GM19099 (cell line): Measurements from ENCODE around the gene TSHZ2.

Source experiments
- POLR2A ChIP-seq: IDR thresholded peaks from 3 replicates; pipeline ENCODE4 v1.6.1; 2011; ENCODE audit warnings: low read depth; ENCODE audit not compliant: insufficient read length; ENCODE audit errors: extremely low read depth

TSHZ2 gene

DNA sequence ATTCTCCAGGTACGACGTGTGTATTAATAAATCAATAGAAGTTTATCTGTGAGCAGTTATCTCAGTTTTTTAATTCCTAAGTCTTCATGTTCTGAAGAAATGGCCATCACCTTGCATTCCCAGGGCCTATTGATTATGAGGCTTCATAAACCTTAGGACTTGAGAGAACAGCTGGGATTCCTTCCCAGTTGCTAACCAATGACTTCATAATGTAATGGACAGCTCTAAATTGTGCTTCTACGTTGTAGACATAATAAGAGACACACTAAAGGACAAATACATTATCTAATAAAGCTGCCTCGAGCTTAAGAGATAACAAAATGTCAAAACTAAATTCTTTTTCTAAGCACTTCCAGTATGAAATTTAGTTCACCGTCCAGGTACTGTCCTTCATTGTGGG lies 30.6 kb downstream of the TSHZ2 start:
- no peak for TF ChIP-seq POLR2A

DNA sequence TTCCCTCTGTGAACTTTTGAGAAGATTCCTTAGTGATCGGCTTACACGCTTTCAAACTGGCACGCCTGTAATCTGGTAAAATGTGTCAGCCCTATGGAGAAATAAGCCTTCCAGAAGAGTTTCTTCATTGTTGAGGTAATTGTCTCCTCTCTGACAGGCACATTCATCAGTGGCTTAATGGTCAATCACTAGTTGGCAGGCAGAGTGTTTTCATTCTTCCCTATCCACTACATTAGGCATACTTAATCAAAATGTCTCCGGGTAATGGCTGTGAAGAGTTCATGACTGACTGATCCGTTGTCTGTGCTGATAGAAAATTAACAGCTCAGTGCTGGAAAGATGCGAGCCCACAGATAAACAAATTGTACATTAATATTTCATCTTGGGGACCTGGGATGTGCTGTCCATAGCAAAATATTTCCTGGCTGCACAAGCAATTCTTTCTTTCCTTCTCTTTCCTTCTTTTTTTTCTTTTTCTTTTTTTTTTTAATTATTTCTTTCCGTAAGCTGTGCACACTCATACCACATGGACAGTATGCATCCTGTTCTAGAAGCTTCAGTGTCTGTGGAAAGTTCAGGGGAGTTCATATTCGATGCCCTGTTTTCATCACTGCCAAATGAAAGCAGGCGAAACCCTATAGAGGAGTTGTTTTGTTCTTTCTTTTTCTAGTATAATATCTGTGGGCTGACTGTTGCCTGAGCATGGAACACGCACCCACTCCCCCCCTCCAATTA lies 31.4 kb downstream of the TSHZ2 start:
- TF ChIP-seq POLR2A, result no peak

DNA sequence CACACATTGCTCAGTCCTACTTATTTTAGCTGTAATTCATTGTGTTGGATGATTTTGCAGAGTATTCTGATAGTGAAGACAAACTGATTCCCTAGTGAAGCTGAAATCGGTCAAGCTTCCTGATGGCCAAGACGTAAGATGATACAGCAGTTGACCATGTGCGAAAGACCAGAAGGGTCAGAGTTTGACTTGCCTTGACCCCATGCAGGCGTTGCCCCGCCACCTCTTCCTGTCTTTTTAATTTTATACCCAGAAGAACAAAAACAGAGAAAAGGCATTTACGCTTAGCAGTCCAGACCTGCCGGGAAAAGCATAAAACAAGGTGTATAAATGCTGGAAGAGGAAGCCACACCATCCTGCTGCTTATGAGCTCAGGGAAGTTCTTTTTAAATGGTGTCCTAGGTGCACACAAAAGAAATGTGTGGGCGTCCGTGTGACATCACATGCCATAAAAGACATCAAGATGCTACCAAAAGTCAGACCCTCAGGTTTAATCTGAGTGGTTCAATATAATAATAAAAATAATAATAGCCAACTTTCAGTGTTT lies 32.2 kb downstream of the TSHZ2 start:
- no peak for TF ChIP-seq POLR2A

DNA sequence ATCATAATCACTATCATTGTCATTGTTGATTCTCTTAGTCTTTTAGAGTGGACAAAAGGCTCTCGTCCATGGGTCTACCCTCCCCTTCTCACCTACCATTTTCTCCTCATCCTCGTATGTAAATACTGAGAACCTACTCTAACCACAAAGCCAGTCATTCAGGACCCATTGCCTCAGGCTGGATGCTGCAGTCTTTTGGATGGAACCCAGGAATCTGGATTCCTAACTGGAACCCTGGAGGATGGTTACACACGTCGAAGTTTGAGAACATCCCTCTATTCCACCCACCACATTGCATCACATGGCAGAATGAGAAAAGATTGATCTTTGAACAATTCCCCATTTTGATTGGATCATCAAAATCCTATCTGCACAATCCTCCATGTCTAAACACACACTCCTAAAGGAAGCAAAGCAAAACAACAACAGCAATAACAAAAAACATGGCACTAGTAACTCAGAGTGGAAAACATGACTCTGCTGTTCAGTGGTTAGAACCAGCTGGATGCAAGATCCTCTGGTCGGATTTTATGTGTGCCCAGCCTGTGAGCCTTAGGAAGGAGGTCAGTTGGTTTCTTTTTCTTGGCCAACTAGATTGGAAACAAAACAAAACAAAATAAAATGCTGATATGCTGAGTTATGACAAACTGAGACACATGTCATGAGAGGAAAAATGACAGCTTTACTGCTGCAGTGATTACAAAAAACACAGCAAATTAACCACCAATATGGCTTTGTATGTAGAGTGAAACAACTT lies 38.0 kb downstream of the TSHZ2 start:
- no peak for TF ChIP-seq POLR2A

DNA sequence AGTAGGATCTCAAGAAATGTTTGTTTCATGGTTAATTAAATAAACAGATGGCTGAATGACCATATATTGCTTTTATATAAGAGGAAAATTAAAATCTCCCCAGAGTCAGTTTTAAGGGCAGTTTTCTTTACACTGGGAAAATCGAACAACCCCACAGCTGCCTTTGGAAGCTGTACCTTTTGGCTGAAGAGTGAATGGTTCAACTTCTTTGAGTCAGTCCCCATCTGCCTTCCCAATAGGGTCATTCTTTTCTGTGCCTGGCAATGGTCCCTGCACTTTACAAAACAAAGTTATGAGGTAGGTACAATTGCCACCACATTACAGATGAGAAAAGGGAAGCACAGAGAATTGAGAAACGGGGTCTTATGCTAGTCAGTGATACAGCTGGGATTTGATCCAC lies 39.5 kb downstream of the TSHZ2 start:
- TF ChIP-seq POLR2A, result no peak

DNA sequence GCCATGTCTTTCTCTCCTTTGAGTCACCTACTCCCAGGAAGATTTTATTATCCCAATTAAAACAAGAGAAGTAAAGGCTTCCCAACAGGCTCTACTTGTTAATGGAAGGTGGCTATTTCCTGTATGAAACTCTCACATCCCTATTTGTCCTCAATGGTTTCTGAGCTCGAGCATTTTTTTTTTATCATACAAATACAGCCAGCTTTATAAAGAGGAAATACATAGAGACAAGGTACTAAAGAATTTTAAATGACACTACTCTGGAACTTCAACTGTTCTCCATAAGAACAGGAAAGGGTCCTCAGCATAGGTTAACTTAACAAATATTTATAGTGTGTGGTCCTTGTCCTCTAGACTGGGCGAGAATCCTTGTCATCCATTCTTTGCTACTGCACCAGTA lies 41.0 kb downstream of the TSHZ2 start:
- no peak for TF ChIP-seq POLR2A

DNA sequence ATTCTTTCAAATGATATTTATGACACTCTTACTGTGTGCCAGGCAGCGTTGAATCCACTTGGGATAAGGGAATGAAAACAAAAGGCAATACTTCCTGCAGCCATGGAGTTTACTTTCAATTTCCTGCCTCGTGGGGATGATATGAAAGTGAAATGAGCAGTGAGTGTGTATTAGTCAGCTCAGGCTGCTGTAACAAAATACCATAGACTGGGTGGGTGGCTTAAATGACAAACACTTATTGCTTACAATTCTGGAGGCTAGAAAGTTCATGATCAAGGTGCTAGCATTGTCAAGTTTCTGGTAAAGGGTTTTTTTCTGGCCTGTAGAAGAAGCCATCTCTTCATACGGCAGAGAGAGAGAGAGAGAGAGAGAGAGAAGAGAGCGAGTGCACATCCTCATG lies 41.7 kb downstream of the TSHZ2 start:
- TF ChIP-seq POLR2A, result no peak

DNA sequence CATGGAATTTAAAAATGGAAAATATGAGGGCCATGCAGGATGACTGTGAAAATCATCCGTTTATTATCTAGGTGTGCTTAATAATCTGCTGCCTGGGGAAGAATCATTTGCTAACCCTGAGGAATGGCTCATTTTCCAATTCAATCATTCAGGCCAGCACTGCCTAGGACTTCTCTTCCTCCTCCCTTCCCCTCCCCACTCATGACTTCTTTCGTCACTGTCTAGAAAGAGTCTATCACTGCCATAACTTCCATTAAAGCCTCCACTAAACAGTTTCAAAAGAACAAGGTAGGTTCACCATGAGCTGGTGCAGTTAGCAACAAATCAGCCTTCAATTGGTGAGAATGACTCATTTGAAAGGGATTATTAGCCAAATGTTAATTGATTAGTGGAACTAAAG lies 43.9 kb downstream of the TSHZ2 start:
- no peak for TF ChIP-seq POLR2A

DNA sequence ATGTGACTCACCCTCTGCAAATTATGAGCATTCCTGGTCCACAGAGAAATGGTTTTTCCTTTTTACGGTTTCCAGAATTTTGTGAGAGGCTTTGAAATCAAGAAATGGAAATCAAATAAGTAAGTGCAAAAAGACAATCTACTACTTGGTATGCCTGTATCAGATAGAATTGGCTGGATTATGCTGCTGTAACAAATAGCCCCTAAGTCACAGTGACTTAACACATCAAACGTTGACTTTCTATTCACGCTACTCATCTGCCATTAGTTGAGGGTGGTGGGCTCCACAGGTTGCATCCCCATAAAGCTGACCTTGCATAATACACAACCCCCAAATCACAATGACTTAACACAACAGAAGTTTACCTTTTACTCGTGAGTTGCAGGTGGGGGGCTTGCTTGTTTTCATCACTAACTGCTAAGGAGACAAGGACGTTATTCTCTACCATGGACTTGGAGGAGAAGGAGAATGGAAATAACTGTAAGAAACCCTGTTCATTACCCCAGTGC lies 44.4 kb downstream of the TSHZ2 start:
- TF ChIP-seq POLR2A, result no peak

DNA sequence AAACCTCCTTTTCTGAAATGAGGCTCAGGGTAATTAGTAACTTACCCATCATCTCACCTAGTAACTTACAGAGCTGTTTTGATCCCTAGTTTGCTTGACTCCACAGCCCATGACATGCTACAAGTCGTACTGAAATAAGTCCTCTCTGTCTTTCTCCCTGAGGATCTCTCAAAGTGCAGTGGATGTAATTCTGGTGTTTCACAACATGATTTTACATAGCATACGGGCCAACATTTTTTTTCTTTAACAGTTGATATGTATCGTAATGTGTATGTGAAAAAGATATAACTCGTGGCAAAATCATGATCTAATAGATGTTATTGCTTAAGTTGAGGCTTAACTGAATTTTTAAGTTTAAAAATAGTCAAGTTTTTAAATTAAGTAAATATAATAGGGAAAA lies 45.0 kb downstream of the TSHZ2 start:
- no peak for TF ChIP-seq POLR2A

DNA sequence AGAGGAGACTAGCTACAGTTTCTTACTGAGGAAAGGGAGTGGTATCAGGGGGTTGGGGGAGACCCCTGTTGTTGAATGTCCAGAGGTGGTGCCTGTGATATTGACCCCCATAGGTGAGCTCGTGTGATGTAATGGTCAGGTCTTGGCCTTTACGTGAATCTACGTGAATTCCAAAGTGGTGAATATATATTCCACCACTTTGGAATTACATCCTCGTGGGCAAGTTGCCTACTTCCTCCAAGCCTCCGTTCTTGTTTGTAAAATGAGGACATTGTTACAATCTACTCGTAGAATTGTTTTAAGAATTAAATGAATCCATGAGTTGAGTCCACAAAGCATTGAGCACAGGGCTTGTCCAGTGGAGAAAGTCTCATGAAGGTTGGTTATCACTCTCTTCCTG lies 47.3 kb downstream of the TSHZ2 start:
- TF ChIP-seq POLR2A, result no peak

DNA sequence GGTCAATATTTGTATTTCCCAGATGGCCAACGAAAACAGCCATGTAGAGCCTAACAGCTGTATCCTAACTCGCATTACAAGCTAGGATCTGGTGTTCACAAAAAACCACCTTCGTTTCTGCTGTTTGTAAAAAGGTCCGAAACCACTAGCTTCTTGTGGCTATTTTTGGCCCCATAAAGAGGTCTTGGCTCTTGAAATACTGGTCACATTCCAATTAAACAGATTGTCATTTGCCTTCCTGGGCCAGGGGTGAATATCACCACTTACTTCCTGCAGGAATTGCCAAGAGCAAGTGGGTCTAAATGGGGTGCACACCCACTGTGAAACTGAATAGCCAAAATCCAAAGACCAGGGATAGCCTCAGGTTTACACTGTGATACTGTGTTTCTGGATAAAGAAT lies 48.2 kb downstream of the TSHZ2 start:
- no peak for TF ChIP-seq POLR2A

DNA sequence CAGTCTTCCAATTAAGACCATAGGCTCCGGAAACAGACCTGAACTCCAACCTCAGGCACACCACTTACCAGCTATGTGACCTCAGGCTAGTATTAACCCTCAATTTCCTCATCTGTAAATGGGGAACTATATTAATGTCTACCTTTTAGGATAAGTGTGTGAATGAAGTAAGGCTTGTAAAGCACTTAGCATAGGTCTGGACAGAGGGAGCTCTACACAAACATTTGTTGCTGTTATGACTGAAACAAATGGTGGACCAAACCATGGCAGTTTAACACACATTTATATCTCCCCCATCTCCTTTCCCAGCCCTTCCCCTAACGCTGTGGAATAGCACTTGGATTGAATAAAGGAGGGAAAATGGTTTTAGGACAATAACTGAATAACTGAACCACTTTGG lies 48.7 kb downstream of the TSHZ2 start:
- no peak for TF ChIP-seq POLR2A

DNA sequence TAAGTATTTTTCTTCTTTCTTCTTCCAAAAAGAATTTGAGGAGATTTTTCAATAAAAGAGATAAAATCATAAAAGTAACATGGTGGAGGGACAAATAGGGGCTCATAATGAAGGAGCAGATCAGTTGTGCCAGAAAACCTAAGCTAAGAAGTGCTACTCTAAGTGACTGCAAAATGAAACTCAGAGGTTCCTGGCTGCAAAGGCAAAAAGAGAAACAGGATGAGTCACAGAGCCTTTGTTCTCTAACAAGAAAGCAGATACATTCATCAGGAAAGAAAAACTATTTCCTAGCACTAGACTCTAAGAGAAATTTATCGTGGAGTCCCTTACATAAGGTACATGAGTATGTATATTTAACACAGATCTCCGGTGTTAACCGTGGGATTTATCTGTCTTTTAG lies 49.8 kb downstream of the TSHZ2 start:
- TF ChIP-seq POLR2A, result no peak

DNA sequence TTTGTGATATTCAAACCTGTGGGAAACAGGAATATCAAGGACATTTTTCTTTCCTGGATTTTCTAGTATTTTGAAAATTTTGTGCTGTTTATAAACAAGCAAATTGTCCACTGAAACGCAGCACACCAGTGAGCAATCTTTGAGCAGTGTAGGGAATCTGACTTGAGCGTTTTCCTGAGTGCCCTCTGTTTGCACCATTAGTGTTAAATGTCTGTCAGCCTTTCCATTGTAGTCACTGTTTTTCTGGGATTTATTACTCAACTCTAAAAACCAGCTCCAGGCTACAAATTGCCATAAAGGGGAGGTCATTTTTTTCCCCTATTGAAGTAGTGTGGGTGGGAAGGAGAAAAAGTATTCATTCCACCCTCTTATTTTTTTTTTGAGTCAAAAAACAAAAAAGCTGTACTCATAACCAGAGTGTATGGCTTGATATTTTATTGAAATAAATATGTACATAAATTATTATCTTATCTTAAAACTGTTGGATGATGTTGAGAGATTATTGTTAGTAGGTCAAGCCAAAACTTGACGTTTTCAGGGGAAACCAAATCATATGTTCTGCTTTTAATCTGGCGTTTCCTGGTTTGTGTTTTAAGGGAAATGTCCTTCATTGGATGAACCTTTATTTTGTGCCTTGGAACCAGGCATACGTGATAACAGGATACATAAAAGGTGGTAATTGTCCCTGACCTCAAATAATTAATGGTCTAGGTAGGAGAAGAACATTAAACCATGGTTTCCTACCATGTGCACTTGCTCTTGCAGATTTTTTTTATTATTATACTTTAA lies 51.8 kb downstream of the TSHZ2 start:
- no peak for TF ChIP-seq POLR2A
